IPS-18c (cell line): ENCODE results near the gene POU6F2.

Experiments used
- H3K4me3 ChIP-seq: 2 replicates; pipeline ENCODE4 v1.7.0; 2013; ENCODE audit warnings: low read depth, mild to moderate bottlenecking, low read length, moderate library complexity; ENCODE audit not compliant: insufficient read depth
- H3K9me3 ChIP-seq: one replicate; pipeline ENCODE4 v1.6.1; 2013; ENCODE audit warnings: mild to moderate bottlenecking, low read length, moderate library complexity; ENCODE audit not compliant: control insufficient read depth, insufficient read depth

Gene POU6F2

DNA sequence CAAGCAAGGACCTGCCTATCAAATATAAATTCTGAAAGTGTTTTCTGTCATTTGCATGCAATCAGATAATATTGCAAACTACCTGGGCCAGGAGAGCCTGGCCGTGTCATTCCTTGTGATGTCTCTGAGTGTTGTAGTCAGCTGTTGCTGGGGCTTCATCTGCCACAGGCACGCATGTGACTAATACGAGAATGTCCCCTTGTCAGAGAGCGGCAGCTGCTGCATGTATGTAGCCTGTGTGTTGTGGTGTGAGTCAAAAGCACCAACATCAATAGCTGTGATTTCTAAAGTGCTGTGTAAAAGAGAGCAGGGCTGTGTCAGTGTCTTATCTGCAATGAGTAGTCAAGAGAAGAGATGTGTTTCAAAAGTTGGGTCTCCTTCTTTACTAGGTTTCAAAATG, 155.4 kb downstream of the POU6F2 start:
- Histone ChIP-seq H3K9me3 (no peaks in the 10 kb centered on the region), H3K4me3 (no peak overlapping the region)

DNA sequence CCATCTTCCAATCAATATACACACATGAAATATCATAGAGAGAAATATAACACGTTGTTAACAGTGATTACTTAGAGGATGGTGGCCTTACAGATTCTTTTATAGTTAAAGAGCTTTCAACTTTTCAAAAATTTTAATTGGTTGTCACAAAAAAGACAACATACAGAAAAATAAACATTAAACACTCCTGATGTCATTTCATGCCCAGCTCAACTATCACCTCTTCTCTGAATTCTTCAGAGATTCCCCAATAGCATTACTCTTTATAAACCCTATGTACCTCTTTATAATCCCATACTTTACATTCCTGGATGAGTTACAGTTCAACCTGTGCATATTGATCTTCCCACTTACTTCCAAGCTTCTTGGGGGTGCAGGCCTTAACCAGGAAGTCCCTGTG, 159.8 kb downstream of the POU6F2 start:
- Histone ChIP-seq H3K9me3 (peaks cover 5% of the 10 kb centered on the region), H3K4me3 (no peak overlapping the region)

DNA sequence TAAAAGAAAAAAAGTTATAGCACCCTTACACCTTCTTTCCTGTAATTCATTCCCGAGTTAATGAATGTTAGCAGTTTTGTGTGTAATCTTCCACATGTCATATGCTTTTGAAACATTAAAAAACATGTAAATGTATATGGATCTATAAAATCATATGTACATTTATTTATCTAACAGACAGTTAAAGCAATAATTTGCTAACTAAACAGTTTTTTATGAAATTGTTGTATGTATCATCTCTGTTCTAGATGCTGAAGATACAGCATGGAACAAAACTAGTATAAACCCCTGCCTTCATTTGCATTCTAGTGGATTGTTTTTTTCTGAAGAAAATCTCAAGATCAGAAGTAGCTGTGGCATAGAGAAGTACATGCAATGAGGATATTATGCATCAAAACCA, 165.0 kb downstream of the POU6F2 start:
- no peak overlapping the region for H3K4me3 ChIP-seq
- H3K9me3 ChIP-seq = peaks cover 5% of the 10 kb centered on the region

DNA sequence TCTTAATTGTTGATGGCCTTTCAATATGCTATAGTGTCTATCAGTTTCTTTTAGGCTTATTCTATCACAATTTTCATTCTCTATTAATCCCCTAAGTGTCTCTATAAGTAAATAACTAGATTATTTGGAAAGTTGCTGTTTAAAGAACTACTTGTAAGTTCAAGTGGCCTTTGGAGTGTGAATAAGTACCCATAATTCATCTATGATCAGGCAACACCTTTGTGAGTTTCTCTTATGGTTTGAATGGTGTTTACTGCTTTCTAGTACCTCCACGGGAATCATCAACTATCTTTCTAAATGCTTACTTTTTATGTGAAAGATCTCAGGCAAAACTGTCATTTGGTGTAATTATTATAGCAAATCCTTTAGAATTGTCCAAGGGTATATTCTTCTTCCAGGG, 166.7 kb downstream of the POU6F2 start:
- Histone ChIP-seq H3K9me3 (peaks cover 5% of the 10 kb centered on the region), H3K4me3 (no peak overlapping the region)

DNA sequence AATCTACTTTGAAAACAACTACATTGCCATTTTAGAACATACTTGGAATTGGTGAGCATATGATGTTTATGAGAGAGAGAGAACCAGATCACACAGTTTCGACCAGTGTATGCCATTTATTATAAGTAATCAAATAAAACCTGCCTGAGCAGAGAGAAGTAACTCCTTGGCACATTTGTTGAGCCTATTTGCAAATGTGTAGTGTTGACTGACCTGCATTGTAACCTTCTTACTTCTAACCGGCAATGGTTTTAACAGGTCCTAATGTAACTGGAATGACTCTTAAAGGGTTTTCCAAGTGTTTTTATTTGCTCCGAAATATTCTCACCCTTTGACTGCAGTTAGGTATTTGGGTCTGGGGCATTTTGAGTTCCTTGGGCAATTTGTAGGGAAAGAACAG, 167.6 kb downstream of the POU6F2 start:
- H3K9me3 ChIP-seq = peaks cover 4% of the 10 kb centered on the region

DNA sequence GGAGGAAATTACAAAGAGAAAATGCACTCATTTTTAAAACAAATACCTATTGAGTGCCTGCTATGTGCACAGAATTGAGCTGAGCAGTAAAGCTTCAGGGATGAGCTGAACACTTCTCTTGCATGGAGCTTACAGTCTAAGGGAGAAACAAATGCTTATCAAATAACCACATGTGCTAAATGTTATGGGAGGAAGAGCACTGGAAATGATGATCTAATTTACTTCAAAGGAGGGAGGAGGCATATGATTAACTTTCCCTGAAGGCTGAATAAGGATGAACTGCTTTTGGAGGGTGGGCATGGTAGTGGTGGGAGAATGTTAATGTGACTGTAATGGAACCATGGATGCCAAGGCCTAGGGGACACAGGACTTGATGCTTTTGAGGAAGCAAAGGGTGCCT, 168.2 kb downstream of the POU6F2 start:
- Histone ChIP-seq H3K4me3 (no peak overlapping the region), H3K9me3 (no peaks in the 10 kb centered on the region)

More for the DNA sequence above, 167.6 kb downstream of the POU6F2 start:
- H3K4me3 ChIP-seq = no peak overlapping the region

DNA sequence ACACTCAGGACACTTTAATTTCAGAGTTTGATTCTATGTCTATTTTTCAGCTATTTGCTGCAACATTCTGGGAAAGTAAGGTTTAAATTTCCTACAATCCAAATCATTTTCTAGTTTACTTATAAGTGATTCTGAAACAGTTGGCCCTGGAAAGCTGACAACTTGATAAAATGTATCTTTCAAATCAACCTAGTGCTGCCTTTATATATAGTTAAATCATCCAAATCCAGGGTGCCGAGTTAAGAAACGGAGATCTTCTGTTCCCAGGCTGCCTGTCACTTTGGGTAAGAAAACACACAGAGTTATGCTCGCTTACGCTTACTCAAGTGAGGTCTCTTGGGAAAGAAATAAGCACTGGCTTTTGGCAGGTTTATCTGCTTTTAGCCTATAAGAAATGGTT, 175.0 kb downstream of the POU6F2 start:
- H3K9me3 ChIP-seq = no peaks in the 10 kb centered on the region

DNA sequence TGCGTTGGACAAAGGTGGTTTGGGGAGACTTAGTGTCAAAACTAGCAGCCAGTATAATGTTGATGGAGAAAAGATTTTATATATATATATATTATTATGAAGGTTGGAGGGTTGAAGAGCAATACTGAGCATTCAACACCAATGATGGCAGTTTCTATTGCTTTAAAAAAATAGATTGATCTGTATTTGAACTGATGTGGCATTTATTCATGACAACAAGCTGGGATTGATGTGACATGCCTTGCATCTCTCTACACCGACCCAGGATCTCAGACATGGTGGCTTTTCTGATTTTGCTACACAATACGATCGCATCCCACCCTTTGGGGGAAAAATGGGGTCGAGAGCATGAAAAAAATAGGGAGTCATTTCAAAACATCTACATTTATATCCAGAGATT, 175.4 kb downstream of the POU6F2 start:
- Histone ChIP-seq H3K4me3 (no peak overlapping the region), H3K9me3 (no peaks in the 10 kb centered on the region)

More for the DNA sequence above, 175.0 kb downstream of the POU6F2 start:
- H3K4me3 ChIP-seq = no peak overlapping the region

DNA sequence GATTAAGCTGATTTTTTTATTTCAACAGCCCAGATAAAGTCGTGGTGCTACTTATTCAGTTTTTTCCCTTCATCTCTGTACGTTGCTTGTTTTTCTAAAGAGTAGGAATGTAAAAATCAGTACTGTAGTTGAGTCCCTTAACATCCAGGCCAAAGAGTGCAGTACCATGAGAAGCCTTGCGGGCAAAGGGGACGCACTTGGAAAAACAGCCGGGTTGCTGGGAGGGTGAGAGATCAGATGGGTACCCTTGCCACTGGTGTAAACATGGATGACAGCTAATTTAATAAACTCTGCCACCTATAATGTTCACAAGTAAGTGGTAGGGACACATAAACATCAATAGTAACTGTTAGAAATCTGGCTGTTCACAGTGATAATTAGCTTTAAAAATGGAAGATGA, 175.9 kb downstream of the POU6F2 start:
- Histone ChIP-seq H3K9me3 (no peaks in the 10 kb centered on the region), H3K4me3 (no peak overlapping the region)

DNA sequence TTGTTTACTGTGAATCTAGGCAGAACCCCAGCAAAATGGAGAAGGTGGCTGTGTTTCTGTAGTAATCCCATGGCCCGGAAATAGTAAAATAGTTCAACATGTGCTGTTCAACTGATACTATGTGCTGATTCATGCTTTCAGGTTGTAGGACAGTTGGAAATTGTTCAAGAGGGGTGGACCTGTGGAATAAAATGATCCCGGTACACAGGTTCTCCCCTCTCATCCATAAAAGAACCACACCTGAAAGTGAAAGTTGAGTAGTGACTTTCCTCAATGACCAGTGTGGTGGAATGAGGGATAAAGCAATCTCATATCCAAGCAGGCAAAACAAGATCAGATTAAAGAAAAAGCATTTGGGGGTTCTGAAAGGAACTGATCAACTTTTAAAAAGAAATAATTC, 177.1 kb downstream of the POU6F2 start:
- H3K9me3 ChIP-seq = no peaks in the 10 kb centered on the region
- H3K4me3 ChIP-seq = no peak overlapping the region

DNA sequence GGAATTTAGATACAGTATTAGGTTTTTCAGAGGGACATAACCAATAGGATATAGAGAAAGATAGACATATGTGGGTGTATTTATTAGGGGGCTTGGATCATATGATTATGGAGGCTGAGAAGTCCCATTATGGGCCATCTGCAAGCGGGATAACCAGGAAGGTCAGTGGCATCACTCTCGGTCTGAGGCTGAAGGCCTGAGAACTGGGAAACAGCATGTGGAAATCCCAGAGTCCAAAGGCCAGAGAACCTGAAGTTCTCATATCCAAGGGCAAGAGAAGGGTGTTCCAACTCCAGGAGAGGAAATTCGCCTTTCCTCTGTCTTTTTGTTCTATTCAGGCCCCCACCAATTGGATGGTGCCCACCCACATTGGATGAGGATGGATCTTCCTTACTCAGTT, 180.7 kb downstream of the POU6F2 start:
- Histone ChIP-seq H3K9me3 (no peaks in the 10 kb centered on the region), H3K4me3 (no peak overlapping the region)

DNA sequence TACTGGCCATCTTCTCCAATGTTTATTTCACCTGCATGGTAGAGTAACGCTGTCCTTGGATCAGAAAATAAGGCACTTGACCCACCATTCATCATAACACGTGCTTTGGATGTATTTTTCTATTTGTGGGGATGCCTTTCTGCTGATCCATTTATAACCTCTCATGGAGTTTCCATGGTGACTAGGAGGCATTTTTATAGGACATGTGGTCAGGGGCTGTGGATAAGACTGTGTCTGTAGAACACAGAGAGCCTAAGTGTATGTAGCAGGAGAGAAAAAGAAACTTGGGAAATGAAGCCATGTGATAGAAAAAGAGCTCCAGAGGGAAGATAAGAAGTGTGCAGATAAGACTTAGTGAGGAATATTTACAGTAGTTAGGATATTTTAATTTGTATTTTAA, 184.2 kb downstream of the POU6F2 start:
- H3K4me3 ChIP-seq = no peak overlapping the region
- H3K9me3 ChIP-seq = no peaks in the 10 kb centered on the region

DNA sequence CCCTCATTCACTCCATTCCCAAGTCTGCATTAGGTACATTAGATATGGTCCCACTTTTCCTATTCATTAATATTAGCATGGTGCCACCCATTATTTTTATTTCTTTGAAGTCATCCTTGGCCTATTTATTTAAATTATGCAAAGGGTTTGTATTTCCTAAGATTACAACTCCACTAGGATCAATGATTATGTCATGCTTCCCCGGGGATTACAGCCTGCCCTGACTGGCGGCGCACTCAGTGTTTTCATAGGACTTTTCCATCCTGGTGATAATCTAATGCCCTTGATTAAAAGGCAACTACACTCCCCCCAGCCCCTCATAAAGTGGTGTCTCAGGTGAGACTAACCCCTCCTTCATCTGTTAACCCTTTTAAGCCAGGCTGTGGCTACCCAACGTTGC, 187.2 kb downstream of the POU6F2 start:
- H3K4me3 ChIP-seq = no peak overlapping the region
- no peaks in the 10 kb centered on the region for H3K9me3 ChIP-seq

DNA sequence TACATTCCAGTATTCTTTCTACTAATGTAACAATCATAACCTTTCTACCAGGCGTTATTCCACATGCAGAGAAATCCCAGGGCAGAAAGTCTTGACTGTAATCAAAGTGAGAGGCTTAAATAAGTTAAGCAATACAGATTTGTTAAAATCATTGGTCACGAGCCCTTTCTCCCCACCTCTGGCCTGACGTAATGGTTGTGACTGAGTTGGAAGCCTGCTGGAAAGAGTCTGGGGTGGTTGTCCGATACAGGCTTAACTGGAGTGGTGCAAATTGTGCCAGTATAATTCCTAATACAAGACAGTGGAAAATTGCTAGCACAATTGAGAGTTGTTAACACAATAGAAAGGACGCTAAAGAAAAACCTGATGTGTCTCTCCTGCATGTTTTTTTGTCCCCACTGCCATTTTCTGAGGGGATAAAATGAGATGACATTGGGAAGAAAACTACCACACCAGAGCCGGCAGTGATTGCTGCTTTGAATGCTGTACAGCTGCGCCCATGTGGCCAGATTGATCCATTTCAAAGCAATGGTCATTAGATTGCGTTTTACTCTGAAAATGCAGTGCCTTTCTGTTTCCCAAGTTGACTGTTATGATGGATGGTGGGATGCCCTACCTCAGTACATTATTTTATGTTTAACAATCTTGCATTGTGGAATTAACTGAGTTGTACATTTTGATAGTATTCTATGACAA, 190.8 kb downstream of the POU6F2 start:
- no peak overlapping the region for H3K4me3 ChIP-seq
- H3K9me3 ChIP-seq = no peaks in the 10 kb centered on the region

DNA sequence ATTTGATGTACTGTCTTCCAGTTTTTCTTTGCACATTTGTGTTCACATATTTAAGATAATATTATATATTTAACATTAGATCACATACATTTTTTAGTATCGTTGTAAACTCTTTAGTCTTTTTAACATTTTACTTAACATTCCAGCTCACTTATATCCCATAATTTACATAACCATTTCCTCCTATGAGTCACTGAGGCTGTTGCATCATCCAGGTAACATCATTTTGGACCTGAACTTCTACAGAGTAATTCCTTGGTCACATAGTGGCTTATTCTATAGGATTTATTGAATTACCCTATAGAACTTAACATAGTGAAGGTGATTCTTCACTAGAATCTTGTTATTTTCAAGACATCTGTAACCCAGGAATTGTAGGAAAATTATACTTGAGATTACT, 194.4 kb downstream of the POU6F2 start:
- H3K4me3 ChIP-seq = no peak overlapping the region

DNA sequence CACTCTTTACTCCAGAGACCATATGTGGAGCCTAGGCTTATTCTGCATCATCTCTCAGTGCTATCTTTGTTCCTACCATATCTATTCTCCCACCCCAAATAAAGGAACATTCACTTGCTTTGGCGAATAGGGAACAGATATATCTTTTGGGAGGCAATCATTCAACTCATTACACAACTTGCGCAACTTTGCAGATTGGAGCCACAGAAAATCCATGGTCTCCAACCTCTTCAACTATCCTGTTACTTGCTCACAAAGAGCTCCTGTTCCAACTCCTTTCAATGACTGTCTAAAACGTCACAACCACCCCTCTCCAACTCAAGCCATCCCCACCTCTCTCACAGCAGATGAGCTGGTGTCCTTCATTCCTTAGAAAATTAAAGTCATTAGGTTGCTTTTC, 203.7 kb downstream of the POU6F2 start:
- Histone ChIP-seq H3K4me3 (no peak overlapping the region), H3K9me3 (no peaks in the 10 kb centered on the region)

More for the DNA sequence above, 194.4 kb downstream of the POU6F2 start:
- H3K9me3 ChIP-seq = no peaks in the 10 kb centered on the region

DNA sequence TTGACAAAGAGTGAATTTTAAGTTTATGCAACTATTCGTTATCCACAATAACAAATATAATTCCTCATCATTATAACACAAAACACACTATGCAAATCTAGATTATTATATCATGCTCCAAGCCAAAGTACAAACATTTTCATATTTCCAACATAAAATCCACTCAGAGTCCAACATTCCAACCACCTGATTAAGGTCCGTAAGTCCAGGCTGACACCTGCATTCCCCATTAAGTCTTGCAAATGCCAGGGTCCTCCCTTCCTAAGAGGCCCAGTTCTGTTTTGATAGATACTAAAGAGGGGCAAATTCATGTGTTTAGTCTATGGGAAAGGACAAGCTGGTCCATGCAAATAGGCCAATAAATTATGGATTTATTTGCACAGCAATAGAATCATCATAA, 206.1 kb downstream of the POU6F2 start:
- Histone ChIP-seq H3K9me3 (no peaks in the 10 kb centered on the region), H3K4me3 (no peak overlapping the region)

DNA sequence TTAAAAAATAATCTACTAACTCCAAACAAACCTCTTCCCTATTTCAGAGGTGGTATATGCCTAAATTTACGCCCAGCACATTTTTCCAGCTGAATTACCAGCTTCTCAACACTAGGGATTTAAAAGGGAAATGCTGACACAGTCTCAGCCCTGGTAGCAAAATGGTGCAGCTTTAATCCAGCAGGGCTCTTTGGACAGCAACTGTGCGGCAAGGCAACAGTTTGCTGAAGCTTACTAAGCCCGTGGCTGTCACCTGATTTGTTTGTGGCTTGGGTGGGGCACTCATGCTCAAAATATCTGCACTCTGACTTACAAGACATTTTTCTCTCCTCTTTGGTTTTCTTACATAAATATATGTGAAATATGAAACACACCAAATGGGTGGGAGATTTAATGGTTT, 206.7 kb downstream of the POU6F2 start:
- Histone ChIP-seq H3K9me3 (no peaks in the 10 kb centered on the region), H3K4me3 (no peak overlapping the region)

DNA sequence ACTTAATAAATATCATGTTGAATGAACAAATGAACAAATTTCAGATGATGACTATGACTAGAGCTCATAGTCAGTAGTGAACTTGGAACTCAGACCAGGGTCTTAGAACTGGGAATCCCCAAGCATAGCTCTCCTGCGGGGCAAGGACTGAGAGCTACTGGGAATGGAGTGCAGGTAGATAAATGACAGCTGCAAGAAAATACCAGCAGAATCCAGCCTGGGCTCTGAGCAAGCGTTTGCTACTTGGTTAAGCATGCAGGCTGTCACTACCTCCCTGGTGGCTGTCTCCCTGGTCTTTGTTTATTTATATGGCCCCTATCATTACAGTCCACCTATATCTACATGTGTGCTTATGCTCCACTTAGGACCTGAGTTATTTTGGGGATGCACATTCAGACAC, 208.4 kb downstream of the POU6F2 start:
- no peak overlapping the region for H3K4me3 ChIP-seq
- H3K9me3 ChIP-seq = no peaks in the 10 kb centered on the region
